ENCODE measurements around the gene ELP5.

ELP5 gene

DNA sequence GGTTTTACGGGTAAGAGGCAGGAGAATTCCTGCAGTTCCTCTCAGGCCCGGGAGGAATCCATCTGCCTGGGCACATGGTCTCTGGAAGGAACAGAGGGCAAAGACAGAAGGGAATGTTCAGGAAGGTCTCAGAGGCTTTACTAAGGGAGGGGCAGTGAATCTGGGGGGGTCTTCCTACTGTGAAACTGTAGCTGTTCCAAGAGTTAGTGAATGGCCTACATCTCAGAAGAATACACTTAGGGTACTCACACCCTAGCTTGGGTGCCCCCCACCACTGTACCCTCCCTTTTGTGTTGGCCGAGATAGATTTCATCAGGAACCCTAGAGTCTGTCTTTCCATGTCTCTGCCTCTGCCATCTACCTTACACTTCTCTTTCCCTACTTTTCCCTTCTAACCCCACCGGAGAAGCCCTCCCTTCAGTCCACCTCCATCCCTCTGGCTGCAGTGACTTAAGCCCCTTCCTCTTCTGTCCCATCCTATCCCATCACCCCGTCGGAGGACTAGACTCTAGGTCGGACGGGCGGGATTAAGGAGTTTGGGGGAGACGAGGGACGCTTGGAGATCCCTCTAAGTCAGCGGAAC lies 32.7 kb upstream of the ELP5 start:
- no peak for DNase-seq (ENCODE audit: low read depth)

DNA sequence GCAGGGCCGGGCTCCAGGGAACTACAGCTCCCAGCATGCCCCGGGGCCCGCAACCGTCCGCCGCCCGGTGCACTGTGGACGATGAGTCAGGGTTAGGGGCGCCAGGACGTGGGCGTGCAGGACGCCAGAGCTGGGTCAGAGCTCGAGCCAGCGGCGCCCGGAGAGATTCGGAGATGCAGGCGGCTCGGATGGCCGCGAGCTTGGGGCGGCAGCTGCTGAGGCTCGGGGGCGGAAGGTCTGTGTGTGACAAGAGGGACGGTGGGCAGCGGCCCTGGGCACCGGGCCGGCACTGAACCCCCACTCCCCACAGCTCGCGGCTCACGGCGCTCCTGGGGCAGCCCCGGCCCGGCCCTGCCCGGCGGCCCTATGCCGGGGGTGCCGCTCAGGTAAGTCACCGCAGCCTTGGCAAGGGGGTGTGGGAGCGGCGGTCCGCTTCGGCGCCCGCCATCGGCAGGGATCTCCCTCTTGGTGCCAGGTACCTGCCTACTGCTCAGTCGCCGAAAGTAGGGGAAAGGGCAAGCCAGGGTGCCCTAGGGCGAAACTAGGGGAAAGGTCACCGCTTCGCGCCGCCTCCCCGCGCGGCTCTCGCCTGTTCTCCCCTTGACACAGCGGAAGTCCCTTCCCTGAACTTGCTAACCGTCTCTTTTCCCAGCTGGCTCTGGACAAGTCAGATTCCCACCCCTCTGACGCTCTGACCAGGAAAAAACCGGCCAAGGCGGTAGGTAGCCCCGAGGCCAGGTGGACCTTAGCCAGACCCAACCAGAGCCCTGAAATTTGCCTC lies 32.0 kb upstream of the ELP5 start, which contains the start of the genes ACADVL and DLG4:
Gene ACADVL (plus strand): TSS at position 127 of the 781 bp plus-strand sequence. CDS start 47 bp downstream, at position 174.
Gene DLG4 (minus strand): TSS at position 25 of the 781 bp plus-strand sequence.
- no peak for DNase-seq (ENCODE audit: low read depth)

DNA sequence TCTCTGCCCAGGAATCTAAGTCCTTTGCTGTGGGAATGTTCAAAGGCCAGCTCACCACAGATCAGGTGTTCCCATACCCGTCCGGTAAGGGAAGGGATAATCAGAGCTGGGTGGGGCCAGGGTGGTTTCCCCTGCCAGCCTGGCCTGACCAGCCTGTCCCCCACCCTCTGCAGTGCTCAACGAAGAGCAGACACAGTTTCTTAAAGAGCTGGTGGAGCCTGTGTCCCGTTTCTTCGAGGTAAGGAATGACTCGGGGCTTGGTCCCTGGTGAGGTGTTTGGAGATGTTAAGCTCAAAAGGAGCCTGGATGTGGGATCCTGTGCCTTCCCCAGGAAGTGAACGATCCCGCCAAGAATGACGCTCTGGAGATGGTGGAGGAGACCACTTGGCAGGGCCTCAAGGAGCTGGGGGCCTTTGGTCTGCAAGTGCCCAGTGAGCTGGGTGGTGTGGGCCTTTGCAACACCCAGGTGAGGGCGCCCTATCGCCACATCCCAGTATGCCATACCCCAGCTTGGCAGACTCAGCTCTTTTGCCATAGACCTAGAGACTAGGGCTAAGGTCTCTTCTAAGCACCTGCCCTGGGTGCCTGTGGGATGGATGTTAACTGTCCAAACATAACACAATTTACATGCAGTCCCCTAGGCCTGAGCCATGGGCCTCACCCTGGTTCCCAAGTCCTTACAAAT lies 31.3 kb upstream of the ELP5 start:
- DNase-seq (ENCODE audit: low read depth), result no peak

- DNase-seq (ENCODE audit: low read depth), result no peak
Measured at GRCh38 chr17:7221278-7222092, 30.5 kb upstream of the ELP5 start.

GRCh38 chr17:7222093-7222971 lies 29.7 kb upstream of the ELP5 start:
- DNase-seq (ENCODE audit: low read depth), result no peak

DNA sequence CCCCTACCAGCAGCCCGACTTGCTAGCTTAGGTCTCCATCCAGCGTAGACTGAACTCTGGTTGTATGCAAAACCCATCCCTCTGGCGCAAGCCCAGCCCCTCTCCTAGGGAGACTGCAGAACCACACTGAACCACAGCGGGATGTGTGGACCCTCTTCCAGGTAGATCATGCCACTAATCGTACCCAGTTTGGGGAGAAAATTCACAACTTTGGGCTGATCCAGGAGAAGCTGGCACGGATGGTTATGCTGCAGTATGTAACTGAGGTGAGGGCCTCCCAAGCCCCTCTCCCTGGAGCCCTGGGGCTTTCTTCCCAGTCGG lies 29.1 kb upstream of the ELP5 start:
- DNase-seq (ENCODE audit: low read depth), result no peak

DNA sequence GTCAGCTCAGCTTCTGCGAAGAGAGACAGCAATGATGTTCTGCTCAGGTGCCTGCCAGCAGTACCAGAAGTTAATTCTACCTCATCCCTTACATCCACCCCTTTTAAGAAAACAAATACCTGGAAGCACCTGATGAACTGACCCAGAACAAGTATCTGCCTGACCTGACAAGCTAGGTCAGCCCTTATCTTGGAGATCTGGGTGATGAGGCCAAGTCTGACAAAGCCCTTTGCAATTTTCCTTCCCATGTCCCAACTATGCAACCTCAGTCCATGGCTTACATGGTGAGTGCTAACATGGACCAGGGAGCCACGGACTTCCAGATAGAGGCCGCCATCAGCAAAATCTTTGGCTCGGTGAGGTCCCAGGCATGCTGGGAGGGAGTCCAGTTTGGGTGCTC lies 28.6 kb upstream of the ELP5 start:
- no peak for DNase-seq (ENCODE audit: low read depth)

- no peak for DNase-seq (ENCODE audit: low read depth)
Measured at GRCh38 chr17:7224110-7224509, 27.9 kb upstream of the ELP5 start.

DNA sequence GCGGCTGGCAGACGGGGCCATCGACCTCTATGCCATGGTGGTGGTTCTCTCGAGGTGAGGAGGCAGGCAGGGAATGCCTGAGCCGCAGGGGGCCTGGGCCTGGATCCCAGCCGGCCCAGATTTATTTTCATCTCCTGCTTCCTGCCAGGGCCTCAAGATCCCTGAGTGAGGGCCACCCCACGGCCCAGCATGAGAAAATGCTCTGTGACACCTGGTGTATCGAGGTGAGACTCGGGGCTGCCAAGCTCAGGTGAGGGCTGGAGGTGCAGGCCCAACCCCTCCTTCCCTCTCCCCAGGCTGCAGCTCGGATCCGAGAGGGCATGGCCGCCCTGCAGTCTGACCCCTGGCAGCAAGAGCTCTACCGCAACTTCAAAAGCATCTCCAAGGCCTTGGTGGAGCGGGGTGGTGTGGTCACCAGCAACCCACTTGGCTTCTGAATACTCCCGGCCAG lies 27.3 kb upstream of the ELP5 start:
- no peak for DNase-seq (ENCODE audit: low read depth)

DNA sequence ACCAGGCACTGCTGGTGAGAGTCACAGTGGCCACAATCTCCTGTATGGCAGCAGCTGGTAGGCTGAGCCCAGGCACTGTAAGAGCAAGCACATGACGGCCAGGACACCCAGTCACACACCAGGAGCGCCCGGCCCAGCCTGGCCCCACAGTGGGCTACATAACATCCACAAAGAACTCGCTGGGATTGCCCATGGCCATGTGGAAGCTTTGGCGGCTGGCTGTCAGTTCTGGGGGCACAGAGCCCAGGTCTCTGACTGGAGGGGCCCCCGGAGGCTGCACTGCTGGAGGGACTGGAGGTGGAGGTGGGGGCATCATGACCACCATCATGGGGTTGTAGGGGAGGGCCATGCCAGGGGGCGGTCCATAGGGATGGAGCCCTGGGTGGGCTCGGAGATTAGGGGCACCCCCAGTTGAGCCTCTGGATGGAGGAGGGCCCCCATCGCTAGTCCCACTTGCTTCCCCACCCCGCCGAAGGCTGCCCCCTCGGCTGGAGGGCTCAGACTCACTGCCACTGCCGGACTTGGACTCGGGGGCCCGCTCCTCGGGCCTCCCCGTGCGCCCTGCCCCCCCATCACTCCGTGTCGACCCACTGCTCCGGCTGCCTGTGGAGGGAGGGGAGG lies 26.2 kb upstream of the ELP5 start:
- no peak for DNase-seq (ENCODE audit: low read depth)

GRCh38 chr17:7226721-7227710 lies 25.0 kb upstream of the ELP5 start:
- no peak for DNase-seq (ENCODE audit: low read depth)

GRCh38 chr17:7228920-7229319 lies 23.1 kb upstream of the ELP5 start:
- DNase-seq (ENCODE audit: low read depth), result no peak

DNA sequence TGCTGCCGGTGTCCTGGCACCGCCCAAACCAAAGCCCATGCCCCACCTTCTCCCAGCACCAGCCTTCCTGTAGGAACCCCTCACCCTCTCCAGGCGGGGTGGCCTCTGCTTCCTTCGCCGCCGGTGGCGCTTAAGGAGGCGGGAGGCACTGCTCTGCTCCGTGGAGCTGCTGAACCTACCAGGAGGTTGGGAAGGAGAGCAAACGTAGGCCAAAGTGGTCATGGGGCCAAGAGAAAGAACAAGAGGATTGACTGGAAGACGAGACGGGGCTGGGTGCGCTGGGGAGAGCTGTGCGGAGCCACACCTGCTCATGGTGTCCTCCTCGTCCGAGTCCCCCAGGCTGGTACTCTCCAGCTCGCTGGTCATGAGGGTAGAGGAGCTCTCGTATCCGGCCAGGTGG lies 22.5 kb upstream of the ELP5 start:
- DNase-seq (ENCODE audit: low read depth), result no peak

DNA sequence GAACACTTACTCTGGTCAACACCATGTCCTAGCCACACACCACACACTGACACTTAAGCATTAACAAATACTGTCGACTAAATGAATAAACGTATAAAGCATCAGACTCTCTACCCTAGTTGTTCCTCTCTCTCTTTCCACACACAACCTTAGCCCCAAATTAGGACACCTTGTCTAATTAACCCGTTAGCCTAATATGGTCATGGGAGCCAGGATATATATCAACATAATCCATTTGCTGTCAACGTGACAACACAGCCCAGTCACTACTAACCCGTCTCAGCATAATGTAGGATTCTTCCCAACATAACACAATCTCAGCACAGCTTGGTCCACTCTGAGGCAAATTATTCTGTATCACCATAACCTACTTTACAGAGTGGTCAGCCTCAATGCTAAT lies 19.9 kb upstream of the ELP5 start:
- no peak for DNase-seq (ENCODE audit: low read depth)

GRCh38 chr17:7233701-7234082 lies 18.3 kb upstream of the ELP5 start:
- DNase-seq (ENCODE audit: low read depth), result no peak

GRCh38 chr17:7234083-7234951 lies 17.7 kb upstream of the ELP5 start, which contains the start of gene DVL2:
Gene DVL2, minus strand, starts transcription at chr17:7234517. Its CDS starts 255 bp downstream, at chr17:7234262.
- DNase-seq (ENCODE audit: low read depth), result no peak

GRCh38 chr17:7235693-7236665 lies 16.0 kb upstream of the ELP5 start:
- DNase-seq (ENCODE audit: low read depth), result no peak

All from non-pigmented ciliary epithelial cell (primary cell).